ENCODE data around the gene PDZD4. TPM values are rescaled to one million over a fixed set of nuclear protein-coding genes. Genes with fewer than 3 reads are reported as not detected.
A peak's percentile ranks its signal among the peaks of the same experiment; 100 is the strongest.

PDZD4 gene, protein sequence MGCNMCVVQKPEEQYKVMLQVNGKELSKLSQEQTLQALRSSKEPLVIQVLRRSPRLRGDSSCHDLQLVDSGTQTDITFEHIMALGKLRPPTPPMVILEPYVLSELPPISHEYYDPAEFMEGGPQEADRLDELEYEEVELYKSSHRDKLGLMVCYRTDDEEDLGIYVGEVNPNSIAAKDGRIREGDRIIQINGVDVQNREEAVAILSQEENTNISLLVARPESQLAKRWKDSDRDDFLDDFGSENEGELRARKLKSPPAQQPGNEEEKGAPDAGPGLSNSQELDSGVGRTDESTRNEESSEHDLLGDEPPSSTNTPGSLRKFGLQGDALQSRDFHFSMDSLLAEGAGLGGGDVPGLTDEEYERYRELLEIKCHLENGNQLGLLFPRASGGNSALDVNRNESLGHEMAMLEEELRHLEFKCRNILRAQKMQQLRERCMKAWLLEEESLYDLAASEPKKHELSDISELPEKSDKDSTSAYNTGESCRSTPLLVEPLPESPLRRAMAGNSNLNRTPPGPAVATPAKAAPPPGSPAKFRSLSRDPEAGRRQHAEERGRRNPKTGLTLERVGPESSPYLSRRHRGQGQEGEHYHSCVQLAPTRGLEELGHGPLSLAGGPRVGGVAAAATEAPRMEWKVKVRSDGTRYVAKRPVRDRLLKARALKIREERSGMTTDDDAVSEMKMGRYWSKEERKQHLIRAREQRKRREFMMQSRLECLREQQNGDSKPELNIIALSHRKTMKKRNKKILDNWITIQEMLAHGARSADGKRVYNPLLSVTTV
- total RNA-seq, result 0.07 TPM in 1 of 2 replicates, not detected in the other

DNA sequence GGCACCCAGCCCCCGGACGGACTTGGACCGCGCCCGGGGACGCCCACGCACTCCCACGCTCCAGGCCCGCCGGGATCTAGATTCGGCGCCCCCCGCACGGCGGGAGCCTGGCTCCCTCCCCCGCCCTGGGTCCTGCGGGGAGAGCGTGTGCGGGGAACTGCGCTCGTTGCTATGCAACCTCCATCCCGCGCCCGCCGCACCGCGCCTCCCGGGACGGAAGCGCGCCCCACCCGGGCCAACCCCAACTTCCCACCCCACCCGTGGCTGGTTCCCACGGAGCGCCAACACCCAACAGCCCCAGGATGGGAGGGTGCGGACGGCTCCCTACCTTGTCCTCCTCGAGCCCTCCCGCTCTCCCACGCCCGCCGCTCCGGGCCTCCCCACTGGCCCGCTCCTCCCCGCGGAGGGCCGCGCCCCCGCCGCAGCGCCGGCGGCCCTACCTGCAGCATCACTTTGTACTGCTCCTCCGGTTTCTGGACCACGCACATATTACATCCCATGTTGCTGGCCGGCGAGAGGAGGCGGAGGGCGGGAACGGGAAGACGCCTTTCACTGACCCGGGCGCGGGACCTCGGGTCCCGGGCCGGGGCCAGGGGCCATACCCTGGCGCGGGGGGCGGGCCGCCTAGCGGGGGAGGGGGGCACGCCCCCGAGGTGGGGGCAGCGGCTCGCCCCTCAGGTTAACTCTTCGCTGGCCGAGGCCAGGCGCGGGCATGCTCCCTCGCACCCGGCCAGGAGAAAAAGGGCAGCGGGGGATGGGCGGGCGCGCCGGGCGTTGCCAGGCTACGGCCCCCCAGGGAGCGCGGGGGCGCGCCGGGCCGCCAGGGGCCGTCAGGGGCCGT lies at the start of gene PDZD4:
Gene PDZD4 (minus strand): TSS at position 746 of the 841 bp plus-strand sequence. CDS start 246 bp downstream, at position 500.
- H3K36me3 Mint-ChIP-seq (ENCODE audit: low read depth), result no peaks in the 10 kb centered on the region
- TF ChIP-seq CTCF (IDR thresholded peaks at IDR 0.05), result no peak
- H3K4me1 Mint-ChIP-seq, result peaks cover 7% of the 10 kb centered on the region
- no peak within 1 kb of the TSS for H3K27ac Mint-ChIP-seq
- intact Hi-C loops (cut with micrococcal nuclease), result no loop called here
- DNase-seq, result no peak
- no peaks in the 10 kb centered on the region for H3K9me3 Mint-ChIP-seq
- peaks cover 16% of the 10 kb centered on the region for H3K27me3 Mint-ChIP-seq
- ChIA-PET CTCF (no interaction called here), POLR2A (no interaction called here)
- peak within 1 kb of the TSS; percentile 52 for H3K4me3 Mint-ChIP-seq
- ATAC-seq (ENCODE audit: low read depth), result peak; percentile 60

DNA sequence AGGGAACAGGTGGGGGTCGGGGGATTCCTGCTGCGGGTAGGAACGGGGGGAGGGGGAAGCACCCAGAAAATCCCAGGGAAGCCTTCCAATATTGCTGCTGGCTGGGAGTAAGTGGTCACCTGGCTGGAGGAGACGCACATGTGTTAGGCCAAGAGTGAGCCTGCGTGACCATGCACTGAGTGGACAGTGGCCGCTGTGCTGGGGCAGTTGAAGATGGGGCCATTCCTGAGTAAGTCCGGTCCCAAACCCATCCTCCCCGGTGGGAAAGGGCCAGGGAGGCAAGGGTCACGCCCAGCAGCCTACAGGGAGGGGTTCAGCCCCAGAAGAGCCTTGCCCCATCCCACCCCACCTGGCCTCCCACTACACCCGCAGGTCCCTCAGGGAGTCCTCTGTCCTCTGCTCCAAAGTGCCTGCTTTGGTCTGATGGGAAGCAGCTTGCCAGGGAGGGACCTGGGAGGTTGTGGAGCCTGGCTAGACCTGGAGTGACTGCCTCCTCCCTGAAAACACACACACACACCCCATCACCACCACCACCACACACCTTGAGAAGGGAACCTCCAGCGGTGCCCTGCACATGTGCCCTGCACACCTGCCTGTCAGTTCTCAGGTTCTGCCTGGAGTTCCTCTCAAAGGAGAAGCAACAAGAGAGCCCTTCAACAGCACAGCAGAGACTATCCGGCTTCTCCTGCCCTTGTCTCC lies 49.5 kb upstream of the PDZD4 start:
- Mint-ChIP-seq H3K36me3 (ENCODE audit: low read depth) (no peaks in the 10 kb centered on the region), H3K4me1 (peaks cover 20% of the 10 kb centered on the region), H3K4me3 (no peak overlapping the region), H3K27ac (no peak overlapping the region), H3K27me3 (peaks cover 16% of the 10 kb centered on the region), H3K9me3 (no peaks in the 10 kb centered on the region)
- no peak for DNase-seq
- ChIA-PET CTCF (no interaction called here), POLR2A (no interaction called here)
- ATAC-seq (ENCODE audit: low read depth), result no peak
- intact Hi-C loops (cut with micrococcal nuclease), result no loop called here
- TF ChIP-seq CTCF (IDR thresholded peaks at IDR 0.05), result no peak

- peak; percentile 10 for ATAC-seq (ENCODE audit: low read depth)
- TF ChIP-seq CTCF (IDR thresholded peaks at IDR 0.05), result no peak
- peaks cover 16% of the 10 kb centered on the region for H3K4me1 Mint-ChIP-seq
- intact Hi-C loops (cut with micrococcal nuclease), result no loop called here
- no peaks in the 10 kb centered on the region for H3K9me3 Mint-ChIP-seq
- no peak for DNase-seq
- ChIA-PET POLR2A (interaction anchor here (0.5 to 0.6 kb wide), 3 partner anchors 66 to 281 kb away, joined by 3 to 4 read pairs (median 3); no protein-coding TSS in a partner anchor), CTCF (no interaction called here)
- H3K36me3 Mint-ChIP-seq (ENCODE audit: low read depth), result no peaks in the 10 kb centered on the region
- no peak overlapping the region for H3K27ac Mint-ChIP-seq
- peaks cover 21% of the 10 kb centered on the region for H3K27me3 Mint-ChIP-seq
- H3K4me3 Mint-ChIP-seq, result peak overlapping the region; percentile 4
Observed at GRCh38 chrX:153878969-153879653, 48.8 kb upstream of the PDZD4 start.

DNA sequence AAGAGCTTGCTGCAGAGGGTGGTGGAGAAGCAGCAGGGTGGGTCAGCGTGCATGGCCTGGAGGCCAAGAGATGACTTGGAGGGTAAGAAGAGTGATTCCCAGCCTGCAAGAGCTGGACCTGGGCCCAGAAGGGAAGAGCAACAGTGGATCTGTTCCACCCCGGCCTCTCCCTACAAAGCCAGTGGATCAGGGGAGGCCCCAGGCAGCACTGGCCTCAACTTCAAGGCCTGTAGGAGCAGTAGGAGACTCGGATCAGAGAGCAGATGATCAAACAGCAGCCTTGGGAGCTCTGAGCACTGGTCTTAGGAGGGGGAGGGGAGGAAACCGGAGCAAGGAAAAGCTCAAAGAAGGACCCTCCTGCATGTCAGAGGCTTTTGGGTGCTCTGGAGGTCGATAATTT lies 48.0 kb upstream of the PDZD4 start:
- Mint-ChIP-seq H3K4me3 (no peak overlapping the region), H3K27me3 (peaks cover 21% of the 10 kb centered on the region), H3K27ac (no peak overlapping the region), H3K9me3 (no peaks in the 10 kb centered on the region), H3K4me1 (peaks cover 16% of the 10 kb centered on the region), H3K36me3 (ENCODE audit: low read depth) (no peaks in the 10 kb centered on the region)
- ChIA-PET POLR2A (interaction anchor here (0.6 kb wide), 1 partner anchor 280 kb away, joined by 3 read pairs; no protein-coding TSS in a partner anchor), CTCF (no interaction called here)
- TF ChIP-seq CTCF (IDR thresholded peaks at IDR 0.05), result no peak
- ATAC-seq (ENCODE audit: low read depth) (no peak), DNase-seq (no peak)
- intact Hi-C loops (cut with micrococcal nuclease), result no loop called here
